K562 (cell line): ENCODE results near the gene IDH3G. TPM values are rescaled to one million over a fixed set of nuclear protein-coding genes. Genes with fewer than 3 reads are reported as not detected.

Source experiments
- ATAC-seq: fragments of 200-7000 bp; cut with Tn5 transposase; 3 replicates; pipeline ENCODE4 v1.9.1; 2020; ENCODE audit warnings: moderate library complexity
- BruUV-seq: library from RNA; stranded (reverse); fragments of 400-500 nt; replicated peaks from 2 replicates; lab custom pipeline; 2021; lab: Mats Ljungman, UMichigan
- CTCF ChIA-PET: fragments of 300-600 bp; formaldehyde crosslinking; extraction: SDS; loops from one replicate; lab custom pipeline; 2021; ENCODE audit warnings: low intra/inter-chr PET ratio; lab: Yijun Ruan, JAX
- POLR2A ChIA-PET: fragments of 300-600, 350-650 bp; sonication (Branson Sonifier 250); formaldehyde crosslinking; extraction: SDS; loops from one replicate; lab custom pipeline; 2021; ENCODE audit warnings: antibody characterized with exemption, inconsistent platforms; lab: Yijun Ruan, JAX
- DNase-seq, 4 experiments: peaks; one replicate each; pipeline versions ENCODE4 v3.0.0 to v3.0.0-alpha.2; 2011 to 2018; ENCODE audit warnings: low spot score in 3 of 4, mixed read lengths in 3 of 4; ENCODE audit errors: extremely low read depth in 1 of 4
- FAIRE-seq: peaks from 2 replicates; lab custom pipeline; 2011; peaks lifted over from hg19 to GRCh38; lab: Jason Lieb, UNC
- H2AFZ ChIP-seq: 2 replicates; pipeline ENCODE4 v1.6.0; 2011; ENCODE audit warnings: low read depth, low read length, control low read depth, inconsistent platforms
- H3K27ac ChIP-seq: fragments of 200-600 bp; 3 replicates; pipeline ENCODE4 v1.8.0; 2011; ENCODE audit warnings: low read depth, mild to moderate bottlenecking, control low read depth, inconsistent platforms, low read length, moderate library complexity, mixed read lengths; ENCODE audit errors: extremely low read depth
- H3K27me3 ChIP-seq, 2 experiments: fragments of 300-600 bp in 1 of 2; 2 replicates in 1 of 2; 3 replicates in 1 of 2; pipeline versions ENCODE4 v1.6.0 to v1.8.0; 2011; ENCODE audit warnings: inconsistent platforms in 2 of 2, low read length in 2 of 2, mild to moderate bottlenecking in 1 of 2, mixed read lengths in 1 of 2, moderate library complexity in 1 of 2; ENCODE audit not compliant: control insufficient read depth in 2 of 2, insufficient read depth in 2 of 2
- H3K36me3 ChIP-seq: fragments of 300-600 bp; 3 replicates; pipeline ENCODE4 v1.8.0; 2011; ENCODE audit warnings: mild to moderate bottlenecking, low read length, inconsistent platforms; ENCODE audit not compliant: control insufficient read depth, insufficient read depth
- H3K4me1 ChIP-seq, 2 experiments: fragments of 200-600 bp in 1 of 2; replicated peaks in 1 of 2; 2 replicates in 1 of 2; 3 replicates in 1 of 2; pipeline versions ENCODE4 v1.5.1 to v1.8.0; 2011; ENCODE audit warnings: inconsistent platforms in 2 of 2, low read length in 2 of 2, mild to moderate bottlenecking in 1 of 2, mixed read lengths in 1 of 2, moderate library complexity in 1 of 2; ENCODE audit not compliant: control insufficient read depth in 2 of 2, insufficient read depth in 2 of 2
- H3K4me2 ChIP-seq: 2 replicates; pipeline ENCODE4 v1.6.1; 2011; ENCODE audit warnings: low read length, control low read depth, inconsistent platforms, mixed read lengths; ENCODE audit not compliant: insufficient read depth
- H3K4me3 ChIP-seq: fragments of 200-600 bp; sonication (generic), shearing (Covaris generic); 2 replicates; pipeline ENCODE4 v1.5.1; 2016; ENCODE audit warnings: control low read depth, inconsistent platforms
- H3K79me2 ChIP-seq: fragments of 200-600 bp; 3 replicates; pipeline ENCODE4 v1.8.0; 2011; ENCODE audit warnings: low read length, inconsistent platforms; ENCODE audit not compliant: control insufficient read depth, insufficient read depth
- H3K9ac ChIP-seq, 2 experiments: 2 replicates each; pipeline versions ENCODE4 v1.6.0 to v1.6.1; 2011; ENCODE audit warnings: low read depth in 2 of 2, low read length in 2 of 2, control low read depth in 1 of 2, inconsistent platforms in 1 of 2, mild to moderate bottlenecking in 1 of 2, mixed read lengths in 1 of 2; ENCODE audit not compliant: insufficient read depth in 1 of 2
- H3K9me1 ChIP-seq: one replicate; pipeline ENCODE4 v1.6.0; 2011; ENCODE audit warnings: inconsistent platforms, mild to moderate bottlenecking, low read length, moderate library complexity; ENCODE audit not compliant: control insufficient read depth, insufficient read depth
- H3K9me3 ChIP-seq: replicated peaks from 2 replicates; pipeline ENCODE4 v1.5.1; 2011; ENCODE audit warnings: low read depth, low read length, inconsistent platforms; ENCODE audit not compliant: control insufficient read depth, insufficient read depth
- H4K20me1 ChIP-seq: replicated peaks from 2 replicates; pipeline ENCODE4 v1.6.1; 2011; ENCODE audit warnings: low read length, inconsistent platforms, mixed read lengths; ENCODE audit not compliant: control insufficient read depth, insufficient read depth
- ARHGAP35 ChIP-seq: fragments of 450-650 bp; IDR thresholded peaks from 2 replicates; pipeline ENCODE4 v1.6.1; 2018; ENCODE audit not compliant: partially characterized antibody
- BACH1 ChIP-seq: fragments of 200-800 bp; sonication (Bioruptor generic); IDR thresholded peaks from 2 replicates; pipeline ENCODE4 v1.6.1; 2016; ENCODE audit warnings: missing genetic modification characterization, missing compliant biosample characterization
- BDP1 ChIP-seq: IDR thresholded peaks from 3 replicates; pipeline ENCODE4 v1.6.1; 2011; ENCODE audit not compliant: insufficient read length, insufficient read depth
- DIDO1 ChIP-seq: fragments of 450-650 bp; IDR thresholded peaks from 2 replicates; pipeline ENCODE4 v1.6.1; 2016; ENCODE audit warnings: low read depth, missing biosample characterization, missing genetic modification characterization
- E2F3 ChIP-seq: fragments of 250-450 bp; sonication (Bioruptor Pico); IDR thresholded peaks from 2 replicates; pipeline ENCODE4 v1.4.0; 2020; ENCODE audit warnings: mild to moderate bottlenecking
- ELF4 ChIP-seq: fragments of 450-650 bp; formaldehyde crosslinking; IDR thresholded peaks from 2 replicates; pipeline ENCODE4 v1.4.0; 2022; ENCODE audit warnings: missing genetic modification characterization
- HNRNPL ChIP-seq: fragments of 200-400 bp; formaldehyde crosslinking; IDR thresholded peaks from 2 replicates; pipeline ENCODE4 v1.6.1; 2017; ENCODE audit warnings: low read depth, mild to moderate bottlenecking, low read length
- KLF1 ChIP-seq: fragments of 450-650 bp; IDR thresholded peaks from 2 replicates; pipeline ENCODE4 v1.6.1; 2016; ENCODE audit warnings: missing genetic modification characterization, missing compliant biosample characterization
- MEIS2 ChIP-seq: fragments of 450-650 bp; IDR thresholded peaks from 2 replicates; pipeline ENCODE4 v1.6.1; 2014; ENCODE audit warnings: mild to moderate bottlenecking; ENCODE audit not compliant: partially characterized antibody
- MTF1 ChIP-seq: fragments of 250-450 bp; sonication (Bioruptor Pico); IDR thresholded peaks from 2 replicates; pipeline ENCODE4 v1.9.0; 2021; ENCODE audit warnings: moderate library complexity, mild to moderate bottlenecking, inconsistent platforms, borderline replicate concordance
- PRMT5 ChIP-seq: sonication (generic); formaldehyde crosslinking; IDR thresholded peaks from 2 replicates; pipeline ENCODE4 v1.5.0; 2020; ENCODE audit warnings: missing genetic modification reagents
- SMARCE1 ChIP-seq: fragments of 450-650 bp; IDR thresholded peaks from 2 replicates; pipeline ENCODE4 v1.7.1; 2016; ENCODE audit warnings: mild to moderate bottlenecking
- SPI1 ChIP-seq: IDR thresholded peaks from 2 replicates; pipeline ENCODE4 v1.6.1; 2011; ENCODE audit warnings: low read depth, low read length, control low read depth, borderline replicate concordance
- SRSF9 ChIP-seq: fragments of 200-400 bp; formaldehyde crosslinking; IDR thresholded peaks from 2 replicates; pipeline ENCODE4 v1.6.1; 2017; ENCODE audit warnings: low read depth, low read length, borderline replicate concordance
- ZNF134 ChIP-seq: fragments of 250-450 bp; sonication (Bioruptor Pico); conservative IDR thresholded peaks from 2 replicates; pipeline ENCODE4 v1.4.0; 2020
- ZNF274 ChIP-seq: IDR thresholded peaks from 2 replicates; pipeline ENCODE4 v1.6.1; 2011; ENCODE audit warnings: low read depth, mild to moderate bottlenecking, low read length, moderate library complexity, borderline replicate concordance
- ZNF431 ChIP-seq: sonication (generic); formaldehyde crosslinking; IDR thresholded peaks from 2 replicates; pipeline ENCODE4 v1.8.0; 2022; ENCODE audit warnings: mild to moderate bottlenecking, missing genetic modification reagents
- ZNF699 ChIP-seq: fragments of 250-450 bp; sonication (Bioruptor Pico); IDR thresholded peaks from 2 replicates; pipeline ENCODE4 v1.8.0; 2021; ENCODE audit warnings: mild to moderate bottlenecking, moderate library complexity; ENCODE audit not compliant: insufficient replicate concordance
- ZSCAN29 ChIP-seq: fragments of 450-650 bp; IDR thresholded peaks from 2 replicates; pipeline ENCODE4 v1.6.1; 2017
- WGBS: fragments of 100-300 bp; shearing (Covaris generic); methylation state at CpG from one replicate; pipeline ENCODE4 v1.1.6; 2016; ENCODE audit warnings: low coverage, mixed read lengths; ENCODE audit not compliant: insufficient coverage; ENCODE audit errors: missing lambda C conversion rate; 5-methylcytosine and 5-hydroxymethylcytosine counted together
- in situ Hi-C: fragments of 300-500 bp; cut with MboI; formaldehyde crosslinking; loops from 4 replicates; pipeline ENCODE4 v1.15.0; 2018; ENCODE audit warnings: inconsistent platforms, mixed read lengths
- intact Hi-C: fragments of 100-400 bp; cut with micrococcal nuclease; formaldehyde crosslinking; loops from 2 replicates; pipeline ENCODE4 v1.14.2; 2022
- polyA plus RNA-seq, 8 experiments: library from polyadenylated mRNA; depleted of rRNA in 4 of 8; stranded (reverse) in 5 of 8; unstranded in 3 of 8; fragments of >200 nt; fragmentation: Nextera tagmentation in 2 of 8; fragmentation: Illumina TruSeq in 1 of 8; extraction: Ambion mirVana in 2 of 8; extraction: Trizol in 1 of 8; gene quantifications; 2 replicates each; pipeline versions ENCODE4 v1.2.1 to v1.2.3, GENCODE V29; 2011 to 2014; ENCODE audit warnings: inconsistent platforms in 1 of 8, missing spikeins in 1 of 8
- total RNA-seq, 7 experiments: library from RNA; depleted of rRNA in 6 of 7; stranded (reverse); fragments of >200 nt in 6 of 7; fragmentation: Illumina TruSeq in 2 of 7; extraction: Trizol in 2 of 7; gene quantifications; 2 replicates each; pipeline versions ENCODE4 v1.2.1 to v1.2.3, GENCODE V29; 2011 to 2021; ENCODE audit warnings: low replicate concordance in 1 of 7
- TF ChIP-seq, protein P1 (sequence below): fragments of 250-450 bp; sonication (Bioruptor Pico); IDR thresholded peaks from 2 replicates; pipeline ENCODE4 v1.8.0; 2022; ENCODE audit warnings: inconsistent platforms

The IDH3G gene
- total and polyA plus RNA-seq, 9 of the 15 experiments (the other 6 are each of a cell fraction or from before 2014, with no cell fraction given) = 24.3 to 72.5 (median 37.9) TPM

DNA sequence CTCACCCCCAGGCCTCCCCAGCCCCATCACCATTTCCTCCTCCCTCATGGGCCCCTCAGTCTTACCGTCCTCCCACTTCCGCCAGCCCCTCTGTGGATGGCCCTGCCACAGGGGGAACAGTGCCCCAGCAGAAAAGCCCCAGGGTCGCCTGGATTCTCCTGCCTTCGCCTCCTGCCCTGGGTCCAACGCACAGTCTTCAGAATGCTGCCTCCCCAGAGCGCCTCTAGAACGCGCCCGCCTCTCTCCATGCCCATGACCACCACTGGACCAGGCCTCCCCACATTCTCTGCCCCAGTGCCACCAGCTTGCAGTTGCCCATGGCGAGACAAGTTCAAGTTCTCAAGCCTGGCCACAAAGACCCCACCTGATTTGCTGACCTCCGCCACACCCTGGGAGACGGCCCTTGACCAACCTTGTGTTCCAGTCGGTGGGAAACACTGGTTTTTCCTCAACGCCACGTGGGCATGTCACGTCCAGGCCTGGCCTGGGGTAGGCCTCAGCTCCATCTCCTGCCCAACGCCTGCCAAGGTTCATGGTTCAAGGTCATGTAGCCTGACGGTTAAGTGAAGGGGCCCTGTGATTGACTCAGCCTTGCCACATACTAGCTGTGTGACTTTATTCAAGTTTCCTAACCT is 30.8 kb downstream of the IDH3G start:
- ChIA-PET CTCF (interaction anchor here (1.2 to 1.5 kb wide), 2 partner anchors 184 to 190 kb away, joined by 4 to 6 read pairs; no protein-coding TSS in a partner anchor), POLR2A (interaction anchor here (0.6 to 1.3 kb wide), 4 partner anchors 8 to 819 kb away, joined by 3 to 4 read pairs (median 4); no protein-coding TSS in a partner anchor)
- H3K4me3 ChIP-seq = no peak overlapping the region
- no TSS peak for BruUV-seq
- no peak for TF ChIP-seq ZNF274
- no peak for TF ChIP-seq ZNF134 (CRISPR knock-in tag)
- TF ChIP-seq HNRNPL = no peak
- no peak for TF ChIP-seq SMARCE1
- TF ChIP-seq MEIS2 = no peak
- TF ChIP-seq BDP1 = no peak
- TF ChIP-seq SPI1 = no peak
- no peak for TF ChIP-seq PRMT5
- no peak for TF ChIP-seq SRSF9
- no peak for TF ChIP-seq ARHGAP35
- no peak for TF ChIP-seq MTF1 (CRISPR knock-in tag)
- TF ChIP-seq ZSCAN29 = no peak
- TF ChIP-seq, protein P1, sequence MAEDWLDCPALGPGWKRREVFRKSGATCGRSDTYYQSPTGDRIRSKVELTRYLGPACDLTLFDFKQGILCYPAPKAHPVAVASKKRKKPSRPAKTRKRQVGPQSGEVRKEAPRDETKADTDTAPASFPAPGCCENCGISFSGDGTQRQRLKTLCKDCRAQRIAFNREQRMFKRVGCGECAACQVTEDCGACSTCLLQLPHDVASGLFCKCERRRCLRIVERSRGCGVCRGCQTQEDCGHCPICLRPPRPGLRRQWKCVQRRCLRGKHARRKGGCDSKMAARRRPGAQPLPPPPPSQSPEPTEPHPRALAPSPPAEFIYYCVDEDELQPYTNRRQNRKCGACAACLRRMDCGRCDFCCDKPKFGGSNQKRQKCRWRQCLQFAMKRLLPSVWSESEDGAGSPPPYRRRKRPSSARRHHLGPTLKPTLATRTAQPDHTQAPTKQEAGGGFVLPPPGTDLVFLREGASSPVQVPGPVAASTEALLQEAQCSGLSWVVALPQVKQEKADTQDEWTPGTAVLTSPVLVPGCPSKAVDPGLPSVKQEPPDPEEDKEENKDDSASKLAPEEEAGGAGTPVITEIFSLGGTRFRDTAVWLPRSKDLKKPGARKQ (CRISPR knock-in tag) = no peak
- no peak for TF ChIP-seq DIDO1 (tag)
- TF ChIP-seq ELF4 = no peak
- no peak for TF ChIP-seq E2F3 (CRISPR knock-in tag)
- TF ChIP-seq ZNF699 = no peak
- no peak for TF ChIP-seq ZNF431 (CRISPR knock-in tag)
- TF ChIP-seq KLF1 (tag) = no peak
- TF ChIP-seq BACH1 (tag) = no peak
- no peak overlapping the region for H2AFZ ChIP-seq
- no peak for FAIRE-seq
- H3K27me3 ChIP-seq = no peaks in the 10 kb centered on the region
- ATAC-seq = no peak
- H3K9ac ChIP-seq = peak overlapping the region in 1 of 2 experiments; percentile 45; a peak in 2 of 4 replicates
- in situ Hi-C loops = no loop called here
- H3K79me2 ChIP-seq = peaks cover 14% of the 10 kb centered on the region
- peaks cover 15 to 59% of the 10 kb centered on the region in 2 experiments for H3K4me1 ChIP-seq
- 92% methylated on average over 13 of the region's 18 CpGs for WGBS
- peak in 1 of 4 experiments; percentile 1 for DNase-seq
- no peaks in the 10 kb centered on the region for H3K9me1 ChIP-seq
- H3K4me2 ChIP-seq = no peak overlapping the region
- no peaks in the 10 kb centered on the region for H4K20me1 ChIP-seq
- H3K36me3 ChIP-seq = no peaks in the 10 kb centered on the region
- H3K27ac ChIP-seq = no peak overlapping the region
- no peaks in the 10 kb centered on the region for H3K9me3 ChIP-seq
- intact Hi-C loops = no loop called here
